K562 (cell line): ENCODE results near the gene MRPL55. TPM values are rescaled to one million over a fixed set of nuclear protein-coding genes. Genes with fewer than 3 reads are reported as not detected.

Experiments
- ARID1B ChIP-seq: fragments of 450-650 bp; IDR thresholded peaks from 2 replicates; pipeline ENCODE4 v1.6.1; 2016; ENCODE audit warnings: antibody characterized with exemption, mild to moderate bottlenecking, inconsistent platforms
- CHAMP1 ChIP-seq: fragments of 450-650 bp; IDR thresholded peaks from 2 replicates; pipeline ENCODE4 v1.6.1; 2016; ENCODE audit warnings: mild to moderate bottlenecking
- ELF2 ChIP-seq: fragments of 250-450 bp; sonication (Bioruptor Pico); IDR thresholded peaks from 2 replicates; pipeline ENCODE4 v1.5.0; 2021; ENCODE audit warnings: mild to moderate bottlenecking
- FOS ChIP-seq: IDR thresholded peaks from 3 replicates; pipeline ENCODE4 v1.6.1; 2011; ENCODE audit not compliant: insufficient read length; ENCODE audit errors: extremely low read depth
- GATAD2B ChIP-seq: fragments of 450-650 bp; IDR thresholded peaks from 2 replicates; pipeline ENCODE4 v1.6.1; 2017; ENCODE audit warnings: mild to moderate bottlenecking, borderline replicate concordance
- GTF2E2 ChIP-seq: fragments of 200-800 bp; sonication (Bioruptor generic); IDR thresholded peaks from 2 replicates; pipeline ENCODE4 v1.6.1; 2016; ENCODE audit warnings: missing genetic modification characterization, missing compliant biosample characterization
- JUNB ChIP-seq: fragments of 450-650 bp; formaldehyde crosslinking; conservative IDR thresholded peaks from 2 replicates; pipeline ENCODE4 v1.4.0; 2020; ENCODE audit warnings: mild to moderate bottlenecking
- LCOR ChIP-seq: sonication (generic); formaldehyde crosslinking; IDR thresholded peaks from 2 replicates; pipeline ENCODE4 v1.8.0; 2022; ENCODE audit warnings: mild to moderate bottlenecking, missing genetic modification reagents
- MEIS2 ChIP-seq: fragments of 450-650 bp; IDR thresholded peaks from 2 replicates; pipeline ENCODE4 v1.6.1; 2014; ENCODE audit warnings: mild to moderate bottlenecking; ENCODE audit not compliant: partially characterized antibody
- NCOA6 ChIP-seq: fragments of 450-650 bp; IDR thresholded peaks from 2 replicates; pipeline ENCODE4 v1.6.1; 2017; ENCODE audit warnings: mild to moderate bottlenecking
- NFE2L1 ChIP-seq: fragments of 450-650 bp; IDR thresholded peaks from 2 replicates; pipeline ENCODE4 v1.6.1; 2016; ENCODE audit warnings: missing genetic modification characterization, low read depth, mild to moderate bottlenecking, missing compliant biosample characterization, moderate library complexity, borderline replicate concordance
- POLR2AphosphoS5 ChIP-seq: IDR thresholded peaks from 2 replicates; pipeline ENCODE4 v1.6.1; 2011; ENCODE audit warnings: mild to moderate bottlenecking, low read depth, low read length, moderate library complexity; ENCODE audit not compliant: control insufficient read depth, insufficient read depth
- RAD51 ChIP-seq: fragments of 450-650 bp; IDR thresholded peaks from 2 replicates; pipeline ENCODE4 v1.7.1; 2016; ENCODE audit warnings: low read depth, mild to moderate bottlenecking, borderline replicate concordance
- RB1 ChIP-seq: fragments of 450-650 bp; IDR thresholded peaks from 2 replicates; pipeline ENCODE4 v1.6.1; 2017; ENCODE audit warnings: low read depth, mild to moderate bottlenecking
- RBM15 ChIP-seq: fragments of 200-400 bp; formaldehyde crosslinking; IDR thresholded peaks from 2 replicates; pipeline ENCODE4 v1.6.1; 2018; ENCODE audit warnings: mild to moderate bottlenecking, low read length, moderate library complexity; ENCODE audit not compliant: insufficient read depth
- RFX5 ChIP-seq: IDR thresholded peaks from 2 replicates; pipeline ENCODE4 v1.6.1; 2011; ENCODE audit warnings: low read depth, mild to moderate bottlenecking, improper control_type of control experiment, low read length
- SMAD3 ChIP-seq: fragments of 450-650 bp; formaldehyde crosslinking; conservative IDR thresholded peaks from 2 replicates; pipeline ENCODE4 v1.4.0; 2020; ENCODE audit warnings: mild to moderate bottlenecking
- ZNF133 ChIP-seq: fragments of 250-450 bp; sonication (Bioruptor Pico); IDR thresholded peaks from 2 replicates; pipeline ENCODE4 v1.4.0; 2020; ENCODE audit warnings: mild to moderate bottlenecking
- ZNF143 ChIP-seq: sonication (generic); formaldehyde crosslinking; IDR thresholded peaks from 2 replicates; pipeline ENCODE4 v1.9.0; 2022; ENCODE audit warnings: mild to moderate bottlenecking, missing genetic modification reagents
- polyA plus RNA-seq, 8 experiments: library from polyadenylated mRNA; depleted of rRNA in 4 of 8; stranded (reverse) in 5 of 8; unstranded in 3 of 8; fragments of >200 nt; fragmentation: Nextera tagmentation in 2 of 8; fragmentation: Illumina TruSeq in 1 of 8; extraction: Ambion mirVana in 2 of 8; extraction: Trizol in 1 of 8; gene quantifications; 2 replicates each; pipeline versions ENCODE4 v1.2.1 to v1.2.3, GENCODE V29; 2011 to 2014; ENCODE audit warnings: inconsistent platforms in 1 of 8, missing spikeins in 1 of 8
- total RNA-seq, 7 experiments: library from RNA; depleted of rRNA in 6 of 7; stranded (reverse); fragments of >200 nt in 6 of 7; fragmentation: Illumina TruSeq in 2 of 7; extraction: Trizol in 2 of 7; gene quantifications; 2 replicates each; pipeline versions ENCODE4 v1.2.1 to v1.2.3, GENCODE V29; 2011 to 2021; ENCODE audit warnings: low replicate concordance in 1 of 7
- TF ChIP-seq, protein P1 (sequence below): fragments of 450-650 bp; formaldehyde crosslinking; IDR thresholded peaks from 2 replicates; pipeline ENCODE4 v1.4.0; 2022; ENCODE audit warnings: missing genetic modification characterization
- TF ChIP-seq, protein P2 (sequence below): IDR thresholded peaks from 2 replicates; pipeline ENCODE4 v1.6.1; 2012; ENCODE audit warnings: low read depth, low read length, improper control_type of control experiment, borderline replicate concordance
- TF ChIP-seq, protein P3 (sequence below): fragments of 450-650 bp; conservative IDR thresholded peaks from 2 replicates; pipeline ENCODE4 v1.6.1; 2016; ENCODE audit warnings: missing genetic modification characterization, low read depth, mild to moderate bottlenecking, missing compliant biosample characterization, moderate library complexity

MRPL55 gene
- total and polyA plus RNA-seq, 9 of the 15 experiments (the other 6 are each of a cell fraction or from before 2014, with no cell fraction given), result 34.9 to 228 (median 81.0) TPM

- peak; percentile 93 for TF ChIP-seq RB1
- TF ChIP-seq NCOA6, result peak; percentile 88
- TF ChIP-seq MEIS2, result peak; percentile 96
- TF ChIP-seq SMAD3 (CRISPR knock-in tag), result no peak
- TF ChIP-seq NFE2L1 (tag), result no peak
- TF ChIP-seq GATAD2B, result no peak
- peak; percentile 82 for TF ChIP-seq ELF2
- TF ChIP-seq, protein P1, sequence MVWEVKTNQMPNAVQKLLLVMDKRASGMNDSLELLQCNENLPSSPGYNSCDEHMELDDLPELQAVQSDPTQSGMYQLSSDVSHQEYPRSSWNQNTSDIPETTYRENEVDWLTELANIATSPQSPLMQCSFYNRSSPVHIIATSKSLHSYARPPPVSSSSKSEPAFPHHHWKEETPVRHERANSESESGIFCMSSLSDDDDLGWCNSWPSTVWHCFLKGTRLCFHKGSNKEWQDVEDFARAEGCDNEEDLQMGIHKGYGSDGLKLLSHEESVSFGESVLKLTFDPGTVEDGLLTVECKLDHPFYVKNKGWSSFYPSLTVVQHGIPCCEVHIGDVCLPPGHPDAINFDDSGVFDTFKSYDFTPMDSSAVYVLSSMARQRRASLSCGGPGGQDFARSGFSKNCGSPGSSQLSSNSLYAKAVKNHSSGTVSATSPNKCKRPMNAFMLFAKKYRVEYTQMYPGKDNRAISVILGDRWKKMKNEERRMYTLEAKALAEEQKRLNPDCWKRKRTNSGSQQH (CRISPR knock-in tag), result peak; percentile 2; the same call in 1 of the 2 replicates
- TF ChIP-seq CHAMP1, result no peak
- TF ChIP-seq, protein P2, sequence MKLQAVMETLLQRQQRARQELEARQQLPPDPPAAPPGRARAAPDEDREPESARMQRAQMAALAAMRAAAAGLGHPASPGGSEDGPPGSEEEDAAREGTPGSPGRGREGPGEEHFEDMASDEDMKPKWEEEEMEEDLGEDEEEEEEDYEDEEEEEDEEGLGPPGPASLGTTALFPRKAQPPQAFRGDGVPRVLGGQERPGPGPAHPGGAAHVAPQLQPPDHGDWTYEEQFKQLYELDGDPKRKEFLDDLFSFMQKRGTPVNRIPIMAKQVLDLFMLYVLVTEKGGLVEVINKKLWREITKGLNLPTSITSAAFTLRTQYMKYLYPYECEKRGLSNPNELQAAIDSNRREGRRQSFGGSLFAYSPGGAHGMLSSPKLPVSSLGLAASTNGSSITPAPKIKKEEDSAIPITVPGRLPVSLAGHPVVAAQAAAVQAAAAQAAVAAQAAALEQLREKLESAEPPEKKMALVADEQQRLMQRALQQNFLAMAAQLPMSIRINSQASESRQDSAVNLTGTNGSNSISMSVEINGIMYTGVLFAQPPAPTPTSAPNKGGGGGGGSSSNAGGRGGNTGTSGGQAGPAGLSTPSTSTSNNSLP, result no peak
- TF ChIP-seq ZNF143, result peak; percentile 54
- no peak for TF ChIP-seq FOS
- peak; percentile 31; the same call in 1 of the 2 replicates for TF ChIP-seq POLR2AphosphoS5
- TF ChIP-seq LCOR (CRISPR knock-in tag), result peak; percentile 81; the same call in 1 of the 2 replicates
- TF ChIP-seq, protein P3, sequence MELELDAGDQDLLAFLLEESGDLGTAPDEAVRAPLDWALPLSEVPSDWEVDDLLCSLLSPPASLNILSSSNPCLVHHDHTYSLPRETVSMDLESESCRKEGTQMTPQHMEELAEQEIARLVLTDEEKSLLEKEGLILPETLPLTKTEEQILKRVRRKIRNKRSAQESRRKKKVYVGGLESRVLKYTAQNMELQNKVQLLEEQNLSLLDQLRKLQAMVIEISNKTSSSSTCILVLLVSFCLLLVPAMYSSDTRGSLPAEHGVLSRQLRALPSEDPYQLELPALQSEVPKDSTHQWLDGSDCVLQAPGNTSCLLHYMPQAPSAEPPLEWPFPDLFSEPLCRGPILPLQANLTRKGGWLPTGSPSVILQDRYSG (tag), result no peak
- peak; percentile 17; the same call in 1 of the 2 replicates for TF ChIP-seq RFX5
- peak; percentile 86 for TF ChIP-seq GTF2E2
- TF ChIP-seq JUNB, result 0 out of 2 replicates have a peak, but pooled peaks have one; percentile 30
- no peak for TF ChIP-seq ARID1B
- TF ChIP-seq ZNF133, result no peak
- TF ChIP-seq RBM15, result no peak
- TF ChIP-seq RAD51, result no peak
These were observed 6.1 kb downstream of the MRPL55 start, which contains the start of gene C1orf35 (continued) for GRCh38 chr1:228102791-228103620.
